DND-41 (cell line): Measurements from ENCODE around the gene WAPL.

Experiments used
- ATAC-seq: fragments of 200-7000 bp; cut with Tn5 transposase; 3 replicates; pipeline ENCODE4 v1.9.1; 2021; ENCODE audit warnings: low read depth; ENCODE audit not compliant: insufficient read depth
- DNase-seq: peaks from one replicate; pipeline ENCODE4 v3.0.0-alpha.2; 2020
- H2AFZ ChIP-seq: 2 replicates; pipeline ENCODE4 v1.6.0; 2012; ENCODE audit warnings: low read depth, low read length
- H3K27ac ChIP-seq: 2 replicates; pipeline ENCODE4 v1.5.1; 2012; ENCODE audit warnings: low read length, inconsistent platforms
- H3K27me3 ChIP-seq: fragments of 200-600 bp; sonication (generic); 2 replicates; pipeline ENCODE4 v1.6.0; 2012; ENCODE audit warnings: low read length, mild to moderate bottlenecking, inconsistent platforms; ENCODE audit not compliant: insufficient read depth, poor library complexity
- H3K36me3 ChIP-seq: 2 replicates; pipeline ENCODE4 v1.5.1; 2012; ENCODE audit warnings: low read length, inconsistent platforms; ENCODE audit not compliant: insufficient read depth
- H3K4me1 ChIP-seq: 2 replicates; pipeline ENCODE4 v1.5.1; 2012; ENCODE audit warnings: mild to moderate bottlenecking, low read length; ENCODE audit not compliant: insufficient read depth
- H3K4me2 ChIP-seq: 2 replicates; pipeline ENCODE4 v1.6.0; 2012; ENCODE audit warnings: mild to moderate bottlenecking, moderate library complexity, low read length, inconsistent platforms; ENCODE audit not compliant: insufficient read depth
- H3K4me3 ChIP-seq, 2 experiments: fragments of 200-600 bp in 1 of 2; shearing (Covaris generic) in 1 of 2; 2 replicates each; pipeline ENCODE4 v1.5.1; 2012 to 2016; ENCODE audit warnings: inconsistent platforms in 2 of 2, low read length in 2 of 2, mild to moderate bottlenecking in 2 of 2, low read depth in 1 of 2, moderate library complexity in 1 of 2
- H3K79me2 ChIP-seq: 2 replicates; pipeline ENCODE4 v1.6.0; 2012; ENCODE audit warnings: low read length, inconsistent platforms; ENCODE audit not compliant: insufficient read depth
- H3K9ac ChIP-seq: 2 replicates; pipeline ENCODE4 v1.6.0; 2012; ENCODE audit warnings: low read depth, mild to moderate bottlenecking, inconsistent platforms, low read length, moderate library complexity
- H3K9me3 ChIP-seq: 2 replicates; pipeline ENCODE4 v1.5.1; 2012; ENCODE audit warnings: low read length, moderate library complexity, mild to moderate bottlenecking, inconsistent platforms; ENCODE audit not compliant: insufficient read depth, severe bottlenecking
- H4K20me1 ChIP-seq: 2 replicates; pipeline ENCODE4 v1.6.0; 2012; ENCODE audit warnings: low read length; ENCODE audit not compliant: insufficient read depth
- CTCF ChIP-seq: IDR thresholded peaks from 2 replicates; pipeline ENCODE4 v1.5.1; 2012; ENCODE audit warnings: borderline replicate concordance, low read length, moderate library complexity, mild to moderate bottlenecking; ENCODE audit not compliant: poor library complexity, severe bottlenecking; ENCODE audit errors: extremely low read depth
- EZH2 ChIP-seq: IDR thresholded peaks from 3 replicates; pipeline ENCODE4 v1.6.1; 2012; ENCODE audit warnings: borderline replicate concordance, low read depth, mild to moderate bottlenecking, moderate library complexity, low read length, inconsistent platforms; ENCODE audit not compliant: severe bottlenecking

Gene WAPL

DNA sequence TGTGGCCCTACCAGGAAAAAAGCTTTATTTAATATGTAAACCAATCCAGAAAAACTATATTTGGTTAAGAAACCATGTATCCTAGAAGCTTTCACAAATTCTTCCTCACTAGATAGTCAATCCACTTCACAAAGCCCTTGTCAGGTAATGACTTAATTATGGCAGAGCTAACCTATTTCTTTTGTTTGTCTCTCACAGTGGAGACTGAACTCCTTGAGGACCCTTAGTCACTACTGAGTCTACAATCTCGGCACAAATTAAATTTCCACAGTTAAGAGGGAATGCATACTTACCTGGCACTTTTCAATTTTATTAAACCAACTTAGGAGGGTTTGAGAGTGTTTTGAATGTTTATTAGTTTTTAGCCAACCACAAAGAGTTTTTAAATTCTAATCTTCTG is 23.0 kb downstream of the WAPL start:
- Histone ChIP-seq H3K4me1 (no peaks in the 10 kb centered on the region), H3K36me3 (peaks cover 94% of the 10 kb centered on the region), H3K9ac (no peak overlapping the region), H3K4me3 (no peak overlapping the region), H3K27me3 (no peaks in the 10 kb centered on the region), H3K9me3 (no peaks in the 10 kb centered on the region), H2AFZ (no peak overlapping the region), H3K27ac (no peak overlapping the region), H4K20me1 (peaks cover 52% of the 10 kb centered on the region), H3K4me2 (no peak overlapping the region), H3K79me2 (peaks cover 100% of the 10 kb centered on the region)
- TF ChIP-seq CTCF (no peak), EZH2 (no peak)
- no peak for DNase-seq
- no peak for ATAC-seq

DNA sequence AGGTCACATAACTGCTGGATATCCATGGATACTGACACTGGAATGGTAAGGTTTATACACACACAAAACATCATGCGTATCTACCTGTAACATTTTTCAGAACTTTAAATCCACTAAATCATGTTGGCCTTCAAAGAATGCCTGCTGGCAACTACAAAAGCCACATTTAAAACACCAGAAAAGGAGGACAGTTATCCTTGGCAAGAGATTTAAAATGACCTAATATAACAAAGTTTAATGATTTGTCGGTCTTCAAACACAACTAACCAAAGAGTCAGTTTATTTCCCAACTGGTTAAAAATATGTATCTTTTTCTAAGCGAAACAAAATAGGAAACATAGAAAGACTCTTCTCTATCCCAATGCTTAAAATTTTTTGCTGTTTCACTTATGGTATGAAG is 24.0 kb downstream of the WAPL start:
- ATAC-seq, result no peak
- peaks cover 99% of the 10 kb centered on the region for H3K79me2 ChIP-seq
- H3K36me3 ChIP-seq, result peaks cover 89% of the 10 kb centered on the region

GRCh38 chr10:86489960-86490612 is 31.5 kb downstream of the WAPL start:
- TF ChIP-seq EZH2, result no peak
- no peak for TF ChIP-seq CTCF
- Histone ChIP-seq H3K4me3 (no peak overlapping the region), H3K36me3 (peaks cover 74% of the 10 kb centered on the region), H3K9me3 (no peaks in the 10 kb centered on the region), H3K4me1 (no peaks in the 10 kb centered on the region), H3K4me2 (no peak overlapping the region), H3K79me2 (peaks cover 84% of the 10 kb centered on the region), H2AFZ (no peak overlapping the region), H3K9ac (no peak overlapping the region), H4K20me1 (peaks cover 40% of the 10 kb centered on the region), H3K27ac (no peak overlapping the region), H3K27me3 (no peaks in the 10 kb centered on the region)
- DNase-seq (no peak), ATAC-seq (no peak)

More for the DNA sequence above, 24.0 kb downstream of the WAPL start:
- TF ChIP-seq EZH2 (no peak), CTCF (no peak)
- no peak overlapping the region for H3K4me2 ChIP-seq
- H3K27me3 ChIP-seq, result no peaks in the 10 kb centered on the region
- no peaks in the 10 kb centered on the region for H3K4me1 ChIP-seq
- no peak overlapping the region for H3K4me3 ChIP-seq
- no peak overlapping the region for H3K9ac ChIP-seq
- H3K27ac ChIP-seq, result no peak overlapping the region
- no peak overlapping the region for H2AFZ ChIP-seq
- H4K20me1 ChIP-seq, result peaks cover 42% of the 10 kb centered on the region
- DNase-seq, result no peak
- no peaks in the 10 kb centered on the region for H3K9me3 ChIP-seq
